Body of pancreas (tissue), 4 donors: Measurements from ENCODE around the gene PAIP1. TPM values are rescaled to one million over a fixed set of nuclear protein-coding genes. Genes with fewer than 3 reads are reported as not detected.

Source experiments
- ATAC-seq: fragments of 150-250 bp; one replicate; pipeline ENCODE4 v1.9.1; 2016
- DNase-seq, 4 donors: peaks; one replicate each; pipeline ENCODE4 v3.0.0-alpha.2; 2019
- H3K27ac ChIP-seq, 4 donors: fragments of 200-600 bp; sonication (generic); 1 replicate in 3 of 4; 2 replicates in 1 of 4; pipeline versions ENCODE4 v1.5.1 to v1.6.1; 2016 to 2019; ENCODE audit warnings: mild to moderate bottlenecking in 1 of 4, mixed read lengths in 1 of 4, moderate library complexity in 1 of 4
- H3K27me3 ChIP-seq, 2 donors: fragments of 200-600 bp; sonication (generic); one replicate each; pipeline ENCODE4 v1.6.0; 2016; ENCODE audit warnings: mild to moderate bottlenecking in 1 of 2
- H3K36me3 ChIP-seq, 2 donors: fragments of 200-600 bp; sonication (generic); replicated peaks in 1 of 2; 2 replicates each; pipeline ENCODE4 v1.5.1; 2016; ENCODE audit warnings: low read depth in 2 of 2; ENCODE audit not compliant: insufficient read depth in 1 of 2
- H3K4me1 ChIP-seq: fragments of 200-600 bp; sonication (generic); one replicate; pipeline ENCODE4 v1.6.0; 2016
- H3K4me3 ChIP-seq, 2 donors: fragments of 200-600 bp; sonication (generic); 1 replicate in 1 of 2; 2 replicates in 1 of 2; pipeline ENCODE4 v1.5.1; 2016 to 2019
- H3K9me3 ChIP-seq, 3 donors: fragments of 200-600 bp; sonication (generic); 1 replicate in 2 of 3; 2 replicates in 1 of 3; pipeline ENCODE4 v1.5.1; 2016
- POLR2A ChIP-seq, 3 donors: fragments of 450-650 bp; IDR thresholded peaks; one replicate each; pipeline ENCODE4 v1.6.1; 2016; ENCODE audit warnings: antibody characterized with exemption in 3 of 3, mild to moderate bottlenecking in 2 of 3
- WGBS, 2 donors: methylation state at CpG; one replicate each; pipeline ENCODE4 v1.1.5; 2017; 5-methylcytosine and 5-hydroxymethylcytosine counted together
- intact Hi-C: fragments of 100-400 bp; cut with DNase I; formaldehyde crosslinking; loops from one replicate; pipeline ENCODE4 v1.15.1; 2023
- total RNA-seq, 2 donors: library from RNA; depleted of rRNA; stranded (reverse); fragments of >200 nt; gene quantifications; one replicate each; pipeline ENCODE4 v1.1.0, GENCODE V29; 2016
- TF ChIP-seq, protein P1 (sequence below), 7 experiments: fragments of 450-650 bp in 4 of 7; fragments of 200-600 bp in 3 of 7; sonication (generic) in 3 of 7; IDR thresholded peaks; one replicate each; pipeline ENCODE4 v1.5.1; 2016 to 2019; ENCODE audit warnings: antibody characterized with exemption in 7 of 7

PAIP1 gene
- total RNA-seq, 2 donors from 2014 or later, result 33.6 to 45.1 TPM

DNA sequence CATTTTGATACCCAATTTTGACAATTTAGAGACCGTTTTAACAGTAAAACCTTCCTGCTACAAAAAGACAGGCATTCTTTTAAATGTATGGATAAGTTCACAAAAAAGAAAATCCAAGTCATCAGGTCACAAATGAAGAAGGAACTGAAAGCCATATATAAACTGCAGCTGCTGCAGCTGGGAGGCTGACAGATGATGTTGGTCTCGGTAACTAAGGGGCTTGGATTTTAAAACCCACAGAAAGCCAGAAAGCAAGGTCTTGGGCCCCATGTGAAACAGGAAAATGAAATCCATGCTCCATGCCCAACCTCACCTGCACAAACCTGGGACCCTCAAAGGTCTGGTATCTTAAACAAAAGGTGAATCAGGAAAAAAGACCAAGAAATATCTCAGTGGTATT lies 26.2 kb downstream of the PAIP1 start:
- H3K9me3 ChIP-seq, result no peaks in the 10 kb centered on the region
- no peak for TF ChIP-seq POLR2A (IDR thresholded peaks at IDR 0.05)
- TF ChIP-seq, protein P1, sequence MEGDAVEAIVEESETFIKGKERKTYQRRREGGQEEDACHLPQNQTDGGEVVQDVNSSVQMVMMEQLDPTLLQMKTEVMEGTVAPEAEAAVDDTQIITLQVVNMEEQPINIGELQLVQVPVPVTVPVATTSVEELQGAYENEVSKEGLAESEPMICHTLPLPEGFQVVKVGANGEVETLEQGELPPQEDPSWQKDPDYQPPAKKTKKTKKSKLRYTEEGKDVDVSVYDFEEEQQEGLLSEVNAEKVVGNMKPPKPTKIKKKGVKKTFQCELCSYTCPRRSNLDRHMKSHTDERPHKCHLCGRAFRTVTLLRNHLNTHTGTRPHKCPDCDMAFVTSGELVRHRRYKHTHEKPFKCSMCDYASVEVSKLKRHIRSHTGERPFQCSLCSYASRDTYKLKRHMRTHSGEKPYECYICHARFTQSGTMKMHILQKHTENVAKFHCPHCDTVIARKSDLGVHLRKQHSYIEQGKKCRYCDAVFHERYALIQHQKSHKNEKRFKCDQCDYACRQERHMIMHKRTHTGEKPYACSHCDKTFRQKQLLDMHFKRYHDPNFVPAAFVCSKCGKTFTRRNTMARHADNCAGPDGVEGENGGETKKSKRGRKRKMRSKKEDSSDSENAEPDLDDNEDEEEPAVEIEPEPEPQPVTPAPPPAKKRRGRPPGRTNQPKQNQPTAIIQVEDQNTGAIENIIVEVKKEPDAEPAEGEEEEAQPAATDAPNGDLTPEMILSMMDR (IDR thresholded peaks at IDR 0.05), result no peak

DNA sequence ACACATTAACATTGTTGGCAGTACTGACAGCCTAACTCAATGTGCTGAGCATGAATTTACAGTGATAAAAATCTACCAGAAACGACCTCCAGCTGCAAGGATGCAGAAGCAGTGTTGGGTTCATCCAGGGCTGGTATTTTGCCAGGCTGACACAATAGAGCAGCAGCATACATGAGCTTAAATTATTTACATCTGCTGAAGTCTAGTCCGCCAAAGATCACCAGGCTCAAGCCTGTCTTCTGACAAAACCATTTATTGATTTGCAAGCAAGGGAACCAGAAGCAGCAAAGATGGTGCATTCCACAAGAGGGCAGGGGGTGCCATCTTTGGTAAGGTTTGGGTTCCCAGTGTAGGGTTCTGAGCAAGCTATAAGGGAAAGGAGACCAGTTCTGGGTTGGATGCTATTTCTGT lies 33.2 kb downstream of the PAIP1 start:
- Histone ChIP-seq H3K4me1 (no peaks in the 10 kb centered on the region), H3K9me3 (no peaks in the 10 kb centered on the region), H3K36me3 (peaks cover 0 to 13% of the 10 kb centered on the region in 2 donors), H3K4me3 (no peak overlapping the region), H3K27ac (no peak overlapping the region), H3K27me3 (no peaks in the 10 kb centered on the region)
- ATAC-seq (no peak), DNase-seq (no peak)
- intact Hi-C loops, result no loop called here
- WGBS, 2 donors, result 59 to 82% methylated on average over 2 of the region's 2 CpGs
- no peak for TF ChIP-seq POLR2A (IDR thresholded peaks at IDR 0.05)
- TF ChIP-seq, protein P1 (IDR thresholded peaks at IDR 0.05), result no peak

More for the DNA sequence above, 26.2 kb downstream of the PAIP1 start:
- no peak overlapping the region for H3K4me3 ChIP-seq
- 85 to 89% methylated on average over 2 of the region's 2 CpGs for WGBS, 2 donors
- peaks cover 14 to 30% of the 10 kb centered on the region in 2 donors for H3K36me3 ChIP-seq
- H3K27me3 ChIP-seq, result no peaks in the 10 kb centered on the region
- no peak for ATAC-seq
- H3K27ac ChIP-seq, result no peak overlapping the region
- intact Hi-C loops, result no loop called here
- no peaks in the 10 kb centered on the region for H3K4me1 ChIP-seq
- no peak for DNase-seq

DNA sequence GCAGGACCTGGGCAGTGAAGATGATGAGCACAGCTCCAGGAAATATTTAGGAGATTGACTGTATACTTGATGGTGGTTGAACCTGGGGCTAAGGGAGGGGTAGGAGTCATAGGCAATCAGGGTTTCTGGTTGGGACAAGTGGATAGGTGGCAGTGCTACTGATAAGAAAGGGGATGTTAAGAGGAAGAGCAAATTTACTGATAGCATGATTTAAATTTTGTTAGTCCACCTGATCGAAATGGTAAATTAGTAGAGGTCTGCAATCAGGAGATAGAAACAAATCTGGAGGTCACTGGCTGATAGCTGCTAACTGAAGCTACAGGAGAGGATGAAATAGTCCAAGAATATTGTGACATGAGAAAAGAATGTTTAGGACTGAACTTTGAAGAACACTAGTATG lies 36.3 kb downstream of the PAIP1 start:
- ATAC-seq (no peak), DNase-seq (no peak)
- intact Hi-C loops, result no loop called here
- H3K4me1 ChIP-seq, result peaks cover 5% of the 10 kb centered on the region
- 68 to 69% methylated on average over 1 of the region's 1 CpG for WGBS, 2 donors
- H3K27me3 ChIP-seq, result no peaks in the 10 kb centered on the region
- no peak overlapping the region for H3K27ac ChIP-seq
- TF ChIP-seq, protein P1 (IDR thresholded peaks at IDR 0.05), result no peak
- no peak for TF ChIP-seq POLR2A (IDR thresholded peaks at IDR 0.05)
- no peaks in the 10 kb centered on the region for H3K9me3 ChIP-seq
- no peak overlapping the region for H3K4me3 ChIP-seq
- peaks cover 0 to 3% of the 10 kb centered on the region in 2 donors for H3K36me3 ChIP-seq

DNA sequence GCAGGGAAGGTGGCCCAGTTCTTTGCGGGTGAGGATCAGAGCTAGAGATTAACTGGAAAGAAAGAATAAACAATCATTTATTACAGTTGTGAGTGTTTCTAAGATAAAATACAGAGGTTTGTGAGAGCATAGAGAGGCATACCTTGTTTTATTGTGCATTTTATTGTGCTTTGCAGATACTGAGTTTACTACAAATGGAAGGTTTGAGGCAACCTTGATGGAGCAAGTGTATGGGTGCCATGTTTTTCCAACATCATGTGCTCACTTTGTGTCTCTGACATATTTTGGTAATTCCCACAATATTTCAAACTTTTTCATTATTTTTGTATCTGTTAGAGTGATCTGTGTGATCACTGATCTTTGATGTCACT lies 41.2 kb downstream of the PAIP1 start:
- 3 to 17% methylated on average over 1 of the region's 1 CpG for WGBS, 2 donors
- no peaks in the 10 kb centered on the region for H3K27me3 ChIP-seq
- no peaks in the 10 kb centered on the region for H3K9me3 ChIP-seq
- H3K36me3 ChIP-seq, result no peaks in the 10 kb centered on the region
- no peak for DNase-seq
- TF ChIP-seq, protein P1 (IDR thresholded peaks at IDR 0.05), result no peak
- no peak for TF ChIP-seq POLR2A (IDR thresholded peaks at IDR 0.05)
- H3K27ac ChIP-seq, result peak overlapping the region; percentile 46 to 84 (median 76)
- peak overlapping the region; percentile 6 to 16 for H3K4me3 ChIP-seq
- ATAC-seq, result no peak
- intact Hi-C loops, result no loop called here
- H3K4me1 ChIP-seq, result peaks cover 13% of the 10 kb centered on the region
